AG09309 (cell line): Measurements from ENCODE around the gene ITGB1BP1.
A peak's percentile ranks its signal among the peaks of the same experiment; 100 is the strongest.

Experiments
- DNase-seq: peaks from one replicate; pipeline ENCODE4 v3.0.0-alpha.2; 2010; ENCODE audit warnings: low read depth
- H3K4me3 ChIP-seq: 2 replicates; pipeline ENCODE4 v1.5.1; 2011; ENCODE audit warnings: mild to moderate bottlenecking, low read depth, low read length, moderate library complexity; ENCODE audit not compliant: control insufficient read depth
- CTCF ChIP-seq: IDR thresholded peaks from 2 replicates; pipeline ENCODE4 v1.5.1; 2011; ENCODE audit warnings: mild to moderate bottlenecking, low read depth, low read length, inconsistent platforms; ENCODE audit not compliant: insufficient read depth, control insufficient read depth; ENCODE audit errors: missing control alignments

The ITGB1BP1 gene

GRCh38 chr2:9388950-9389911, 34.1 kb downstream of the ITGB1BP1 start:
- H3K4me3 ChIP-seq = no peak overlapping the region
- no peak for DNase-seq
- no peak for TF ChIP-seq CTCF

GRCh38 chr2:9388199-9388681, 35.1 kb downstream of the ITGB1BP1 start:
- no peak for DNase-seq
- no peak overlapping the region for H3K4me3 ChIP-seq
- no peak for TF ChIP-seq CTCF

GRCh38 chr2:9385841-9386240, 37.5 kb downstream of the ITGB1BP1 start:
- TF ChIP-seq CTCF = no peak
- no peak overlapping the region for H3K4me3 ChIP-seq
- DNase-seq = no peak

GRCh38 chr2:9384521-9384920, 38.8 kb downstream of the ITGB1BP1 start:
- DNase-seq = no peak
- no peak overlapping the region for H3K4me3 ChIP-seq
- no peak for TF ChIP-seq CTCF

GRCh38 chr2:9382604-9383235, 40.6 kb downstream of the ITGB1BP1 start:
- no peak for TF ChIP-seq CTCF
- no peak for DNase-seq
- H3K4me3 ChIP-seq = no peak overlapping the region

GRCh38 chr2:9380702-9381628, 42.4 kb downstream of the ITGB1BP1 start:
- no peak for TF ChIP-seq CTCF
- H3K4me3 ChIP-seq = no peak overlapping the region
- DNase-seq = peak; percentile 81
